ENCODE results near the gene VPS35L. TPM values are rescaled to one million over a fixed set of nuclear protein-coding genes. Genes with fewer than 3 reads are reported as not detected.

The VPS35L gene
- total RNA-seq, 1 donor from 2014 or later: 45.9 TPM

- intact Hi-C loops (cut with DNase I): no loop called here
- no peak for TF ChIP-seq CTCF (IDR thresholded peaks at IDR 0.05)
- no peak overlapping the region for H3K4me3 ChIP-seq
- no peaks in the 10 kb centered on the region for H3K9me3 ChIP-seq
- peak overlapping the region; percentile 76 for H3K27ac ChIP-seq
- DNase-seq: no peak
- peaks cover 38% of the 10 kb centered on the region for H3K4me1 ChIP-seq
- ATAC-seq: no peak
- H3K27me3 ChIP-seq (ENCODE audit: low read depth): no peaks in the 10 kb centered on the region
- H3K36me3 ChIP-seq: peaks cover 63% of the 10 kb centered on the region
Measured at GRCh38 chr16:19705843-19706242, 150.3 kb downstream of the VPS35L start.

DNA sequence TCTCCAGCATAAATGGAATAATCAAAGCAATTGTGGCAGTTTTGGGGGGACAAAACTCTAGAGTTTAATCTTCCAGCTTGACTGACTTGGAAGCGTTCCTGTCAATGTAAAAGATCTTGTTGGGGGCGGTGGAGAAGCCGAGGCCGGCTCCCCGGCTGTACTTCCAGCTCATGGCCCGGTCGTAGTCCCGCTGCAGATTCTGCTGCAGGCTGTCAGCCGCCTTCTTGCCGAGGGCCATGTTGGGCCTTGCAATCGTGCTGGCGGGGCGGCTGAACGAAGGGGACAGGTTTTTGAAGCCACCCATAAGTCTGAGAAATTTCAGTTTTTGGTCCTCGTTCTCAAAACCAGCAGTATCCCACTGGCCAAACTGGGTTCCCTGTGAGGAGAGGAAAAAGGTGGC is 151.3 kb downstream of the VPS35L start:
- Histone ChIP-seq H3K9me3 (no peaks in the 10 kb centered on the region), H3K4me3 (no peak overlapping the region), H3K27ac (no peak overlapping the region), H3K27me3 (ENCODE audit: low read depth) (no peaks in the 10 kb centered on the region), H3K36me3 (peaks cover 54% of the 10 kb centered on the region), H3K4me1 (peaks cover 38% of the 10 kb centered on the region)
- no peak for TF ChIP-seq CTCF (IDR thresholded peaks at IDR 0.05)
- DNase-seq (no peak), ATAC-seq (no peak)
- intact Hi-C loops (cut with DNase I): no loop called here

DNA sequence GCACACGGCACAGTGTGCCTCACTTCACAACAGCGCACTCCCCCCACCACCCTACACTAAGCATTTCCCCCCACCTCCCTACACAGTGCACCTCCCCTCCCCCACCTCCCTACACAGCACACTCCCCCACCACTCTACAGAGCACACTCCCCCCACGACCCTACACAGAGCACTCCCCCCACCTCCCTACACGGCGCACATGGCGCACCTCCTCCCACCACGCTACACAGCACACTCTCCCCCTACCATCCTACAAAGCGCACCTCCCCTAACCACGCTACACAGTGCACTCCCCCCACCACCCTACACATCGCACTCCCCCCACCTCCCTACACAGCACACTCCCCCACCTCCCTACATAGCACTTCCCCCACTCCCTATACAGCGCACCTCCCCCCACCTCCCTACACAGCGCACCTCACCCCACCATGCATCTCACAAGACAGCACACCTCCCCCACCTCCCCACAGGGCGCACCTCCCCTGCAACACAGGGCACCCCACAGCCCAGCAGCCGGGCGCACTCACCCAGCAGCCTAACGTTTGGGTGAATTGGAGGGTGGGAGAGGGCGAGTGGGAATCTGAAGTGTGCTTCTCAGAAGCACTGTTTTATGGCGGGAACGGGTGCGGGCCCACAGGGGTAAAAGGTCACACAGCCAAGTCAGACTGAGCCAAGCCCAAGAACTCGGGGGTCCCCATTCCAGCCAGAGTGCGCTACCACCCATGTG is 152.2 kb downstream of the VPS35L start:
- intact Hi-C loops (cut with DNase I): no loop called here
- Histone ChIP-seq H3K9me3 (no peaks in the 10 kb centered on the region), H3K27ac (no peak overlapping the region), H3K4me1 (peaks cover 33% of the 10 kb centered on the region), H3K4me3 (no peak overlapping the region), H3K36me3 (peaks cover 53% of the 10 kb centered on the region), H3K27me3 (ENCODE audit: low read depth) (no peaks in the 10 kb centered on the region)
- no peak for ATAC-seq
- no peak for TF ChIP-seq CTCF (IDR thresholded peaks at IDR 0.05)
- DNase-seq: no peak

DNA sequence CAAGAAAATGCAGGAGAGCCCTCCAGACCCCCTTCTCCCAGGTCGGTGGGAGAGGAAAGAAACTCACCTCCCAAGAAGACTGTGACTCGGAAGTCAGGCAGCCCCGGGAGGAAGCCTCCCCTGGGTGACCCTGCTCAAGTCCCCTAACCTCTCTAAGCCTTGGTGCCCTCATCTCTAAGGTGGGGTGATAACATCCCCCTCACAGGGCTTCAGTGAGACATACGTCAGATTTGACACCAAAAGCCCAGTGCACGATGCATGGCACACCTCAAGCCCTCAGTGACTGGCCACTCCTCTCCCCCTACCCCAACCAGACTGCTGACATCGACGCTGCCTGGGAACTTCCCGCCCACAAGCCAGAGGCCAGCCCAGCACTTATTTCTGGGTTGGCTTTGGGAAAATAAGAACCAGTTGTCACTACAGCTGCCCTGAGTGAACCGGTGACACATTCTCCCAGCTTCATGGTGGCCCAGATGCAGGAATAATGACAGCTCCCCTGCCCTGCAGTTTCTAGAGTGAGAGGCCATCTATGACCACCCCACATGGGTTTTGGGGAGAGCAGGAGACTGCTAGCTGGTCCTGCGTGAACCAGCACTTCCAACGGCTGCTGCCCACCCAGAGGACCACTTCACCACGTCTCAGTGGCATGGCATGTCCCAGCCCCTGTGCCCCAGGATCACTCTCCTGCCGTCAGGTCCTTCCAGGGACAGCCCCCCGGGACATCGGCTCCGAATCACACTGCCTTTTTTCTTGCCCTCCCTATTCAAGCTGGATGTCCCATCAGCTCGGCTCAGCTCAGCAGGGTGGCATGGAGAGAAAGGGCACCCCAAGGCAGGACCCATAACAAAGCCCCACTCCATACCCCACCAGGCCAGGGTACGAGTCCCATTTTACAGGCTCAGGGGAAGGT is 153.0 kb downstream of the VPS35L start:
- TF ChIP-seq CTCF (IDR thresholded peaks at IDR 0.05): no peak
- ATAC-seq (no peak), DNase-seq (no peak)
- H3K27ac ChIP-seq: no peak overlapping the region
- no peak overlapping the region for H3K4me3 ChIP-seq
- H3K27me3 ChIP-seq (ENCODE audit: low read depth): no peaks in the 10 kb centered on the region
- intact Hi-C loops (cut with DNase I): no loop called here
- H3K36me3 ChIP-seq: peaks cover 57% of the 10 kb centered on the region
- H3K4me1 ChIP-seq: peaks cover 30% of the 10 kb centered on the region
- H3K9me3 ChIP-seq: no peaks in the 10 kb centered on the region

DNA sequence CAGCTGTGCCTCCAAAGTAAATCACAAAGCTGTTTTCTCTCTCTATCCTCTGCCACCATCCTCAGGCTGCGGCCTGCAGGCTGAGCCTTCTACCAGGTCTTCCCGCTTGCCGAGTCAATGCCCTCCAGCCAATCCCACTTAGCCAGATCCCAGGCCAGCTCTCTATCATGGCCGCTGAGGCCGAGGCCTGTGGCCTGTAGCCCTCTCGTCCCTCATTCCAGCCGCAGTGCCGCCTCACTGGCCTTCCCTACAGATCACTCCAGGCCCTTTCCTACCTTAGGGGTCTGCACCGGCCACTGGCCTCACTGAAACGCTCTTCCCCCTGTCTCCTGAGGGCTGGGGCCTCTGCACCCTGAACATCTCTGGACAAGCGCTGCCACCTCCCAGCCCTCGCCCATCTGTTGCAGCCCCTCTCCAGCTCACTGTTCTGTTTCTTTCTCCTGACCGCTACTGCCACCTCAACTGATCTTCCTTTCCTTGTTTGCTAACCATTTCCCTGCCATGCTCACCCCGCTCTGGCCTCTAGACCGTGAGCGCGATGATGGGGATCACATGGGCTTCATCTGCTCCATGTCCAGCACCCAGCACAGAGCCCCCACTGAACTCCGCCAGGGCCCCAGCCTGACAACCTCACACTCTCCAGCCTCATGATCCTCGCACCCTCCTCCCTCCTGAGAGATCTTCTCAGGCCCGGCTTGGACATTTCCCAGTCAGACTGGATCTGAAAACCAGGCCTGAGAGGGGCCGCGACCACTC is 154.1 kb downstream of the VPS35L start:
- Histone ChIP-seq H3K4me1 (peaks cover 20% of the 10 kb centered on the region), H3K27me3 (ENCODE audit: low read depth) (no peaks in the 10 kb centered on the region), H3K4me3 (no peak overlapping the region), H3K9me3 (no peaks in the 10 kb centered on the region), H3K36me3 (peaks cover 65% of the 10 kb centered on the region), H3K27ac (peak overlapping the region; percentile 46)
- DNase-seq: no peak
- no peak for ATAC-seq
- no peak for TF ChIP-seq CTCF (IDR thresholded peaks at IDR 0.05)
- intact Hi-C loops (cut with DNase I): no loop called here

Data from lower lobe of right lung (tissue), 2 donors.